Epidermal melanocyte (primary cell): ENCODE measurements around the gene STXBP5L.
"Not testable (repeated sequence)": the region's sequence is repeated elsewhere in the genome, so short reads cannot be mapped to it uniquely, and the experiment has no call there.

Experiments used
- DNase-seq: peaks from one replicate; pipeline ENCODE4 v3.0.0; 2011; ENCODE audit warnings: low spot score; ENCODE audit not compliant: insufficient read length

Gene STXBP5L

GRCh38 chr3:121230194-121230593 lies 322.2 kb downstream of the STXBP5L start:
- DNase-seq, result not testable (repeated sequence)

DNA sequence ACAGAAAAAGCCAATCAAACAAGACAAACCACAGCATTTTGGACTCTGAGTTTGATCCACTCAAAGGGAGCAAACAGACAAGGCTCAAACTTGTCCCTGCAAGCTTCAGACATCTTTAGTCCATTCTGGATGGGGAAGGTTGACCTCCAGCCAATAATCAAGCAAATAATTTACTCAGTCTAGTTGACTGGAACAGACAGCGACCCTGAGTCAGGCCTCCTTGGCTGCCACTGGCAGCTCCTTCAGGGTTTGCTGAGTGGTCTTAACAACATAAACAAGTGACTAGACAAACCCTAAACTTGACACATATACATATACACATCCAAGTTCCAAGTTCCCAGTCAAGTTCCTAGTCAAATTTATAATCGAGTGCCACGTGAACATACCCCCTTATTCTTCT lies 323.9 kb downstream of the STXBP5L start:
- DNase-seq, result no peak

- DNase-seq, result no peak
Measured at GRCh38 chr3:121232309-121233225, 324.6 kb downstream of the STXBP5L start.

GRCh38 chr3:121243208-121243607 lies 335.2 kb downstream of the STXBP5L start:
- DNase-seq, result no peak

GRCh38 chr3:121252676-121253075 lies 344.7 kb downstream of the STXBP5L start:
- DNase-seq, result no peak

- no peak for DNase-seq
Measured at GRCh38 chr3:121269389-121269788, 361.4 kb downstream of the STXBP5L start.

GRCh38 chr3:121274411-121274810 lies 366.4 kb downstream of the STXBP5L start:
- no peak for DNase-seq

GRCh38 chr3:121295452-121295851 lies 387.4 kb downstream of the STXBP5L start:
- no peak for DNase-seq

GRCh38 chr3:121295979-121296378 lies 388.0 kb downstream of the STXBP5L start:
- no peak for DNase-seq

DNA sequence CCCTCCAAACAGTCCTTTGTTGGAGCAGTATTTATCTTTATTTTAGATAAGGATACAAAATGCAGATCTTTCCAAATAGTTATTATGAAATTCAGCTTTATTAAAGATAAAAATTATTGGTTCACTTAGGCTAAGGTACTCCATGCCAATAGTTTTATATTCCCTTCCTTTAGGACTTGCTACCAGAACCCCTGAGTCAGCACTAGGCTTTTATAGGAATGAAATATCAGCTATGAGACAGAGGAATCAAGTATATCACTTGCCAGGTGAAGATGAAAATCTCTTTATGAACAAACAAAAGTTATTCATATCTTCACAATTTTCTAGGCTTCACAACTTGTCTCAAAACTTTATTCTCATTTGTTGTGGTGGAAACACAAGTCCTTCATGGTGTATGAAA lies 416.3 kb downstream of the STXBP5L start:
- DNase-seq, result no peak

GRCh38 chr3:121330118-121330517 lies 422.1 kb downstream of the STXBP5L start:
- DNase-seq, result no peak

DNA sequence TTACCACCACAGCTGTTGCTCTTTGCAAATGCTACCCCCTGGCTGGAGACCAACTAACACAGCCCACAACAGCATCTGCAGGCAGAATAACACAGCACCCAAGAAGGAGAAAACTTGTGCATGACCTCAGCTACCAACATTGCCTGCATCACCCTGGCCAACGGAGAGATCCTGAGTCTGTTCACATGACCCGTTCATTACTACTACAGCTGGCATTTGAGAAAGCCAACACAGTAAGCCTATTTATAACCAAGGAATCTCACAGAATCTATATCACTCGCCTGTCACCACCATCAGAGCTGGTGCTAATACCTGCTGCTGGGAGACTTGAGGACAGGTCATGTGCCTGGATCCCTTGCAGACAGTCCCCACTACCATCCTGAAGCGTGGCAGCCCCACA lies 422.6 kb downstream of the STXBP5L start:
- no peak for DNase-seq

GRCh38 chr3:121355960-121356359 lies 448.0 kb downstream of the STXBP5L start:
- not testable (repeated sequence) for DNase-seq

DNA sequence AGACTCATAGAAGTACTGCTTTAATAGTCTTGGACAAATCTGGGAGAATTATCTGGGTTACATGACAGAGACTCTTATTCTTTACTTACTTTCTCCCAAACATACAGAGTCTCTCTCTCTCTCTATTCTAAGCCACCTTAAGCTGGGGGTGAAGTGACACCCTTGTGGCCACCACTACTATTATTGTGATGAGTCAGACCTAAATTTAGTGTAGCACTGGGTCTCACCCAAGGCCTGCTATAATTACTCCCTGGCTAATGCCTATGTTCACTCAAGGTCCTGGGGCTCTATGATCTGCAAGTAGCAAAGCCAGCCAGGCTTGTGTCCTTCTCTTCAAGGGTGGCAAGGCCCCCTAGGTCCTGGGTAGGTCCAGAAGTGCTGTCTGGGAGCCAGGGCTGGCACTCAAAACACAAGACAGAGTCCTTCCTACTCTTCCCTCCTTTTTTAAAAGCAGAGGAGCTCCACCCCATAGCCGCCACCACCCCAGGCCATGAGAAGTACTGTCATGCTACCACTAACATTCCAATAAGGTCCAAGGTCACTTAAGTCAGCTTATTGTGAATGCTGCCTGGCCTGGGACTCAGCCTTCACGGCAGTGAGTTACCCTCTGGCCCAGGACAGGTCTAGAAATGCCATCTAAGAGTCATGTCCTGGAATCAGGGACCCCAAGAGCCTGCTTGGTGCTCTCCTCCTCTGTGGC lies 454.2 kb downstream of the STXBP5L start:
- no peak for DNase-seq

DNA sequence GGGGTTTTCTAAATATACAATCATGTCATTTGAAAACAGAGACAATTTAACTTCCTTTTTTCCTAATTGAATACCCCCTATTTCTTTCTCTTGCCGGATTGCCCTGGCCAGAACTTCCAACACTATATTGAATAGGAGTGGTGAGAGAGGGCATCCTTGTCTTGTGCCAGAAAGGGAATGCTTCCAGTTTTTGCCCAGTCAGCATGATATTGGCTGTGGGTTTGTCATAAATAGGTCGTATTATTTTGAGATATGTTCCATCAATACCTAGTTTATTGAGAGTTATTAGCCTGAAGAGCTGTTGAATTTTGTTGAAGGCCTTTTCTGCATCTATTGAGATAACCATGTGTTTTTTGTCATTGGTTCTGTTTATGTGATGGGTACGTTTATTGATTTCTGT lies 480.3 kb downstream of the STXBP5L start:
- not testable (repeated sequence) for DNase-seq

DNA sequence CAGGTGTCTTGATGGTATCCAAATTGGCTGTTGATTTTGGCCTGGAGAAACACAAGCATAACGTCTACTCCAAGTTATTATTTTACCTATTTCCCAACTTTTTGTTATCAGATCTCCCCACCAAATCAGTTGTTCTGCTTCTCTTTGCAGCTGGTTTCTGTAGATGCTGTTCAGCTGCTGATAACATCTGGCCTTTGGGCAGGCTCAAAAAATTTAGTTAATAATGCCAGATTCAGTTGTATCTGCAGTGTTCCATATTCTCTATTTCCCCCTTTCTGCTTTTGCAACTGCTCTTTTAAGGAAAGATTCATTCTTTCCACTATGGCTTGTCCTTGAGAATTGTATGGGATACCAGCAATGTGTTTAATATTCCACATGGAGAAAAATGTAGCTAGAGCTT lies 488.0 kb downstream of the STXBP5L start:
- DNase-seq, result not testable (repeated sequence)

DNA sequence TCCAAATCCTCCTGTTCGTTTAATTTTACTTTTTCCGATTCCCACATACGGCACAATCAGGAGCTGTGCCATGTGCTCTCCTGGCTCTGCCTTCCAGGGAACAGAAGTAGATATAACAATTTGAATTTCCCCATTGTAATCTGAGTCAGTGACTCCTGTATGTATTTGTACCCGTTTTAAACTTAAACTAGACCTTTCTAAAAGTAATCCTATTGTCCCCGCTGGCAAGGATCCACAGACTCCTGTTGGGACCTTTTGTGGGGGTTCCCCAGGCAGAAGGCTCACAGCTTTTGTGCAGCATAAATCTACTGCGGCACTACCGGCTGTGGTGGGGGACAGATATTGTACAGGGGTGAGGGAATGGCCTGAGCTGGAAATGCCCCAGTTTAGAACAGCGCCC lies 490.0 kb downstream of the STXBP5L start:
- not testable (repeated sequence) for DNase-seq

DNA sequence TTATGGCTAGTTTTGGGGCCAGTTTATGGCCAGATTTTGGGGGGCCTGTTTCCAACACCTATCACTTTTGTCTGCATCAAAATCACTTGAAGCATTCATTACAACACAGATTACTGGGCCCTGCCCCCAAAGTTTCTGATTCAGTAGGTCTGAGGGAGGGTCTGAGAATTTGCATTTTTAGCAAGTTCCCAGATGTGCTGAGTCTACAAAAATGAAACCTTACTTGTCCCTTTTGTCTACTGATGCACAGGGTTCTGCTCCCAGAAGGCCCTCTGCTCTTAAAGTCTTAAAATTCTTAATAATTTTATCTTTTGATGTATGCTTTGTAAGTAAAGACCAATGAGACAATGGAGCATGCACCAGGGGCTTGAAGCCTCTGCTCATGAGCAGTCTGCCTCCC lies 491.8 kb downstream of the STXBP5L start:
- DNase-seq, result no peak

DNA sequence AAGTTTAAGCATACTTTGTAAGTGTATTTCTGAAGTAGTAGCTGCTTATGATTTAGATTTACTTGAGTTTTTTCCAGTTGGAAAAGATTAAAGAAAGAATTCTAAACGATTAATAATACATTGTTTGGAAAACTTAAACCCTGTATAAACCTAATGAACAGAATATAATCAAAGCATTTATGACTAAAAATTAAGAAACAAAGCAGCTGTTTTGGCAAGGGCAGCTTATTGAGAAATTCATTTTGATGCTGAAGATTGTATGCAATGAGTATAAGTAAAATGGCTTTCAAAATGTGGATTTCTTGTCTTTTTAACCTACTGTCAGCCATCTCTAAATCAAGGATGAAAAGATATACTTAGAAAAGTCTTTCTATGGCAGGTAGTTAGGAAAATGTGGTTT lies 497.6 kb downstream of the STXBP5L start:
- DNase-seq, result no peak

DNA sequence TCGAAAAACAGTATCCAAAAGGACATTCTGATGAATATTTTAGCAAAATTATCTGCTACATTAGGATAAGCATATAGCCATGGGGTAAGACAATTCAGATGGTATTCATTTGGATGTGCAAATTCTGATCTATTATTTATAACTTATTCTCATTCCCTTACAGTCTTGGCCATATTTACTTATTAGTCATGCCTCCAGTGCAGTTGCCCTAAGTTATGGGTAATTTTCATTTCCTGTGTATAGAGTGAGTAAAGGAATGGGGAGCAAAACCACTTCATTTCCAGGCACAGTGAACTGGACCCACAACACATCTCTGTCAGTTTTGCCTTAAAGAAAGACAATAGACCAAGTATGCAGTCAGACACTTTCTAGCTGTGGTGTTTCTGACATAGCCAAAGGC lies 503.5 kb downstream of the STXBP5L start:
- DNase-seq, result no peak

DNA sequence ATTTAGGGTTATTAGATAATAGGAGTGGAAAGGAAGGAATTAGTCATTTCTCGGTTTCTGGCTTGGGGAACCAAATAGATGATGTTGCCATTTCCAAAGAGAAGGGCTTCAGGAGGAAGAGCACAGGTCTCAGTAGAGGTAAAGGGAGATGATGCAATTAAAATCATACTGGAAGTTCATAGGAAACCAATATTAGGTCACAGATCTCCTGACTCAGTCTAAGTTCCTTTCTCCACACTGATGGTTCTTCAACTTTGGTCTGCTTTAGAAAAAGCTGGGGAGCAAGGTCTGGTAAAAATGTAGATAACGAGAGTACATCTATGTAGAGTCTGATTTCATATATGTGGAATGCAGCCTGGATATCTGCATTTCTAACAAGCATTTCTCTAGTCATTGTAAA lies 506.9 kb downstream of the STXBP5L start:
- no peak for DNase-seq

GRCh38 chr3:121418182-121418581 lies 510.2 kb downstream of the STXBP5L start:
- DNase-seq, result no peak

DNA sequence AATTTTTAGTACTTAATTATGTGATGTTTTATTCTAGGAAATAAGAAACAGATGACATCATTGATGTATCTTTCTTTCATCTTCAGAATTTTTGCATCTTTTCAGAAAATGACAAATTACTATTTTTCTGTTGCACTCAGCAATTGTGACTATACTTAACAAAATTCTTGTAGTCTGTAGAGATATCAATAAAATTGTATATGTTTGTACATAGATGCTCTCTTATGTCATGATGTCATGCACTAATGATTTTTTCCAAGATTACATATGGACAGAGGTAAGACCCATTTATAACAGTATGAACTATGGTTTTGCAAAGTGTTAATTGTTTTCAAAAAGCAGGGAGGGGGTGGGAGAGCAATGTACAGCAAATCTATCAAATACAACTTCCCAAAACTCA lies 516.5 kb downstream of the STXBP5L start:
- no peak for DNase-seq
